HFFc6 (cell line): Measurements from ENCODE around the gene COL9A1. TPM values are rescaled to one million over a fixed set of nuclear protein-coding genes. Genes with fewer than 3 reads are reported as not detected.

ENCODE experiments used
- DNase-seq: peaks from one replicate; pipeline ENCODE4 v3.0.0-alpha.2; 2018
- H3K27ac Mint-ChIP-seq: 2 replicates; pipeline ENCODE4 v1.8.0; 2020; ENCODE audit warnings: mild to moderate bottlenecking, mixed read lengths
- H3K27me3 Mint-ChIP-seq: 2 replicates; pipeline ENCODE4 v1.8.0; 2021; ENCODE audit warnings: mild to moderate bottlenecking, moderate library complexity, mixed read lengths; ENCODE audit not compliant: insufficient read depth
- H3K36me3 Mint-ChIP-seq: 2 replicates; pipeline ENCODE4 v1.8.0; 2021; ENCODE audit warnings: low read depth, mixed read lengths
- H3K4me1 Mint-ChIP-seq: 2 replicates; pipeline ENCODE4 v1.8.0; 2020; ENCODE audit warnings: low read depth, mixed read lengths
- H3K4me3 Mint-ChIP-seq: 2 replicates; pipeline ENCODE4 v1.8.0; 2020; ENCODE audit warnings: mild to moderate bottlenecking, moderate library complexity, mixed read lengths
- H3K9me3 Mint-ChIP-seq: 2 replicates; pipeline ENCODE4 v1.8.0; 2020; ENCODE audit warnings: mild to moderate bottlenecking, mixed read lengths
- CTCF ChIP-seq: fragments of 200-600 bp; sonication (generic); IDR thresholded peaks from 2 replicates; pipeline ENCODE4 v1.5.0; 2021; ENCODE audit warnings: antibody characterized with exemption, mild to moderate bottlenecking
- total RNA-seq, 6 experiments: library from RNA; stranded (reverse); fragmentation: NEBNext Ultra II Directional; extraction: Animal tissue kit (Norgen Biotek cat#: 25700); gene quantifications; 2 replicates in 1 of 6; 3 replicates in 5 of 6; pipeline ENCODE4 v1.2.3, GENCODE V29; 2021

The COL9A1 gene
- total RNA-seq, 6 experiments from 2014 or later = not detected

GRCh38 chr6:70307008-70307407 is 4.1 kb upstream of the COL9A1 start:
- H3K36me3 Mint-ChIP-seq = no peaks in the 10 kb centered on the region
- no peak for TF ChIP-seq CTCF
- no peak overlapping the region for H3K4me3 Mint-ChIP-seq
- no peak overlapping the region for H3K27ac Mint-ChIP-seq
- no peaks in the 10 kb centered on the region for H3K9me3 Mint-ChIP-seq
- H3K4me1 Mint-ChIP-seq = 0 out of 2 replicates have a peak, but pooled peaks cover 4% of the 10 kb centered on the region
- DNase-seq = no peak
- H3K27me3 Mint-ChIP-seq = peaks cover 26% of the 10 kb centered on the region

- TF ChIP-seq CTCF = no peak
- Mint-ChIP-seq H3K9me3 (no peaks in the 10 kb centered on the region), H3K27me3 (peaks cover 26% of the 10 kb centered on the region), H3K4me1 (no peaks in the 10 kb centered on the region), H3K4me3 (no peak overlapping the region), H3K36me3 (no peaks in the 10 kb centered on the region), H3K27ac (no peak overlapping the region)
- no peak for DNase-seq
Observed at GRCh38 chr6:70304616-70305015, 1.7 kb upstream of the COL9A1 start.

DNA sequence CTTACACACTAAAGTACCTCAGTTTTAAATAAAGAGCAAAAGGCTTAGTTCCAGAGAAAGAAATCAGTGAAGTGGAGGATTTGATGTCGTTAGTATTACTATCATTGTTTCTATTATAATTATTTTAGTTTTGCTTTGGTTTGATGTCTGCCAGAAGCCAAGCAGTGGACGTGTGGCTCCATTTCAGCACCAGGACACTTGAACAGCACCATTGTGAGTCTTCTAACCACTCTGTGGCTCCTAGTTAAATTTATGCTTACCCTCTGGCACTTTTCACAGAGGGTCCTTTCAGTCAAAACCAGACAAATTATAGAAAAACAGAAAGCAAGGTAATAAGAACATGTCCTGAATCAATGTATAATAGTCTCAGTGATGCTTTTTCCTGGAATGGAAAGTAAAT is 3.4 kb downstream of the COL9A1 start:
- Mint-ChIP-seq H3K9me3 (no peaks in the 10 kb centered on the region), H3K27me3 (peaks cover 12% of the 10 kb centered on the region), H3K36me3 (no peaks in the 10 kb centered on the region), H3K27ac (no peak overlapping the region), H3K4me3 (no peak overlapping the region), H3K4me1 (no peaks in the 10 kb centered on the region)
- DNase-seq = no peak
- no peak for TF ChIP-seq CTCF

- no peak overlapping the region for H3K27ac Mint-ChIP-seq
- no peaks in the 10 kb centered on the region for H3K9me3 Mint-ChIP-seq
- H3K36me3 Mint-ChIP-seq = no peaks in the 10 kb centered on the region
- no peak for TF ChIP-seq CTCF
- H3K4me1 Mint-ChIP-seq = no peaks in the 10 kb centered on the region
- H3K4me3 Mint-ChIP-seq = no peak overlapping the region
- H3K27me3 Mint-ChIP-seq = peaks cover 7% of the 10 kb centered on the region; the same call in 1 of the 2 replicates
- no peak for DNase-seq
Observed at GRCh38 chr6:70298068-70298467, 4.8 kb downstream of the COL9A1 start.

DNA sequence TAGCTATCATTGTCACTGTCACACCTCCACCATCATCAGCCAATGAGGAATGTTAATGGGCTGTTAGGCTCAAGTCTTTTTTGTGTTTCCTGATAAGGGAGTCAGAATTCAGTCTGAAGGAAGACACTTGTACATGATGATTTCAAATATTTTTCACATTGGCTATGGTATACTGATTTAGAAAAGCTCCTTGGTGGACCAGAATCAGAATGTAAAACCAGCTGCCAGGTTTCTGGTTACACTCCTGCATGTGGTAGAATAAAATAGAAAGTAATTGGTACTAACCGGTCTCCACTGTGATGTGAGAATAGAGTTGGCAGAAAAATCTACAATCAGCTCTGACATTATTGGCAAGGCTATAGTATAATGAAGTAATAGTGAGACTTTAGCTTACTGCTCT is 10.7 kb downstream of the COL9A1 start:
- Mint-ChIP-seq H3K4me1 (no peaks in the 10 kb centered on the region), H3K4me3 (no peak overlapping the region), H3K27ac (no peak overlapping the region), H3K9me3 (no peaks in the 10 kb centered on the region), H3K36me3 (no peaks in the 10 kb centered on the region), H3K27me3 (peaks cover 6% of the 10 kb centered on the region)
- DNase-seq = no peak
- no peak for TF ChIP-seq CTCF

GRCh38 chr6:70289299-70289698 is 13.6 kb downstream of the COL9A1 start:
- Mint-ChIP-seq H3K4me3 (no peak overlapping the region), H3K27me3 (peaks cover 6% of the 10 kb centered on the region), H3K4me1 (no peaks in the 10 kb centered on the region), H3K9me3 (no peaks in the 10 kb centered on the region), H3K36me3 (no peaks in the 10 kb centered on the region), H3K27ac (no peak overlapping the region)
- DNase-seq = no peak
- peak; percentile 17; the same call in 1 of the 2 replicates for TF ChIP-seq CTCF
